K562 (cell line): Measurements from ENCODE around the gene SMARCA4. TPM values are rescaled to one million over a fixed set of nuclear protein-coding genes. Genes with fewer than 3 reads are reported as not detected.

Experiments
- ATAC-seq: fragments of 200-7000 bp; cut with Tn5 transposase; 3 replicates; pipeline ENCODE4 v1.9.1; 2020; ENCODE audit warnings: moderate library complexity
- BruUV-seq: library from RNA; stranded (reverse); fragments of 400-500 nt; replicated peaks from 2 replicates; lab custom pipeline; 2021; lab: Mats Ljungman, UMichigan
- CTCF ChIA-PET: fragments of 300-600 bp; formaldehyde crosslinking; extraction: SDS; loops from one replicate; lab custom pipeline; 2021; ENCODE audit warnings: low intra/inter-chr PET ratio; lab: Yijun Ruan, JAX
- POLR2A ChIA-PET: fragments of 300-600, 350-650 bp; sonication (Branson Sonifier 250); formaldehyde crosslinking; extraction: SDS; loops from one replicate; lab custom pipeline; 2021; ENCODE audit warnings: antibody characterized with exemption, inconsistent platforms; lab: Yijun Ruan, JAX
- DNase-seq, 4 experiments: peaks; one replicate each; pipeline versions ENCODE4 v3.0.0 to v3.0.0-alpha.2; 2011 to 2018; ENCODE audit warnings: low spot score in 3 of 4, mixed read lengths in 3 of 4; ENCODE audit errors: extremely low read depth in 1 of 4
- FAIRE-seq: peaks from 2 replicates; lab custom pipeline; 2011; peaks lifted over from hg19 to GRCh38; lab: Jason Lieb, UNC
- H2AFZ ChIP-seq: 2 replicates; pipeline ENCODE4 v1.6.0; 2011; ENCODE audit warnings: low read depth, low read length, control low read depth, inconsistent platforms
- H3K27ac ChIP-seq: fragments of 200-600 bp; 3 replicates; pipeline ENCODE4 v1.8.0; 2011; ENCODE audit warnings: low read depth, mild to moderate bottlenecking, control low read depth, inconsistent platforms, low read length, moderate library complexity, mixed read lengths; ENCODE audit errors: extremely low read depth
- H3K27me3 ChIP-seq, 2 experiments: fragments of 300-600 bp in 1 of 2; 2 replicates in 1 of 2; 3 replicates in 1 of 2; pipeline versions ENCODE4 v1.6.0 to v1.8.0; 2011; ENCODE audit warnings: inconsistent platforms in 2 of 2, low read length in 2 of 2, mild to moderate bottlenecking in 1 of 2, mixed read lengths in 1 of 2, moderate library complexity in 1 of 2; ENCODE audit not compliant: control insufficient read depth in 2 of 2, insufficient read depth in 2 of 2
- H3K36me3 ChIP-seq: fragments of 300-600 bp; 3 replicates; pipeline ENCODE4 v1.8.0; 2011; ENCODE audit warnings: mild to moderate bottlenecking, low read length, inconsistent platforms; ENCODE audit not compliant: control insufficient read depth, insufficient read depth
- H3K4me1 ChIP-seq, 2 experiments: fragments of 200-600 bp in 1 of 2; replicated peaks in 1 of 2; 2 replicates in 1 of 2; 3 replicates in 1 of 2; pipeline versions ENCODE4 v1.5.1 to v1.8.0; 2011; ENCODE audit warnings: inconsistent platforms in 2 of 2, low read length in 2 of 2, mild to moderate bottlenecking in 1 of 2, mixed read lengths in 1 of 2, moderate library complexity in 1 of 2; ENCODE audit not compliant: control insufficient read depth in 2 of 2, insufficient read depth in 2 of 2
- H3K4me2 ChIP-seq: 2 replicates; pipeline ENCODE4 v1.6.1; 2011; ENCODE audit warnings: low read length, control low read depth, inconsistent platforms, mixed read lengths; ENCODE audit not compliant: insufficient read depth
- H3K4me3 ChIP-seq: fragments of 200-600 bp; sonication (generic), shearing (Covaris generic); 2 replicates; pipeline ENCODE4 v1.5.1; 2016; ENCODE audit warnings: control low read depth, inconsistent platforms
- H3K79me2 ChIP-seq: fragments of 200-600 bp; 3 replicates; pipeline ENCODE4 v1.8.0; 2011; ENCODE audit warnings: low read length, inconsistent platforms; ENCODE audit not compliant: control insufficient read depth, insufficient read depth
- H3K9ac ChIP-seq, 2 experiments: 2 replicates each; pipeline versions ENCODE4 v1.6.0 to v1.6.1; 2011; ENCODE audit warnings: low read depth in 2 of 2, low read length in 2 of 2, control low read depth in 1 of 2, inconsistent platforms in 1 of 2, mild to moderate bottlenecking in 1 of 2, mixed read lengths in 1 of 2; ENCODE audit not compliant: insufficient read depth in 1 of 2
- H3K9me1 ChIP-seq: one replicate; pipeline ENCODE4 v1.6.0; 2011; ENCODE audit warnings: inconsistent platforms, mild to moderate bottlenecking, low read length, moderate library complexity; ENCODE audit not compliant: control insufficient read depth, insufficient read depth
- H3K9me3 ChIP-seq: replicated peaks from 2 replicates; pipeline ENCODE4 v1.5.1; 2011; ENCODE audit warnings: low read depth, low read length, inconsistent platforms; ENCODE audit not compliant: control insufficient read depth, insufficient read depth
- H4K20me1 ChIP-seq: replicated peaks from 2 replicates; pipeline ENCODE4 v1.6.1; 2011; ENCODE audit warnings: low read length, inconsistent platforms, mixed read lengths; ENCODE audit not compliant: control insufficient read depth, insufficient read depth
- CC2D1A ChIP-seq: fragments of 450-650 bp; IDR thresholded peaks from 2 replicates; pipeline ENCODE4 v1.6.1; 2017; ENCODE audit warnings: mild to moderate bottlenecking
- CEBPZ ChIP-seq: fragments of 150-350 bp; IDR thresholded peaks from 2 replicates; pipeline ENCODE4 v1.6.1; 2014; ENCODE audit warnings: low read depth, mild to moderate bottlenecking, low read length, borderline replicate concordance
- CTCF ChIP-seq, 3 experiments: IDR thresholded peaks in 2 of 3; conservative IDR thresholded peaks in 1 of 3; 2 replicates each; pipeline ENCODE4 v1.5.1; 2011 to 2012; ENCODE audit warnings: low read length in 3 of 3, mild to moderate bottlenecking in 3 of 3, control low read depth in 2 of 3, improper control_type of control experiment in 1 of 3, inconsistent platforms in 1 of 3, low read depth in 1 of 3, mixed read lengths in 1 of 3, moderate library complexity in 1 of 3; ENCODE audit not compliant: insufficient read depth in 2 of 3
- HEY1 ChIP-seq: fragments of 250-450 bp; sonication (Bioruptor Pico); IDR thresholded peaks from 2 replicates; pipeline ENCODE4 v1.5.0; 2020; ENCODE audit warnings: mild to moderate bottlenecking, moderate library complexity, borderline replicate concordance
- IRF9 ChIP-seq: fragments of 450-650 bp; IDR thresholded peaks from 2 replicates; pipeline ENCODE4 v1.6.1; 2016; ENCODE audit warnings: missing biosample characterization, missing genetic modification characterization
- MTA1 ChIP-seq: fragments of 450-650 bp; IDR thresholded peaks from 2 replicates; pipeline ENCODE4 v1.6.1; 2017; ENCODE audit warnings: borderline replicate concordance
- SMC3 ChIP-seq: conservative IDR thresholded peaks from 2 replicates; pipeline ENCODE4 v1.6.1; 2011; ENCODE audit warnings: low read depth, low read length, improper control_type of control experiment; ENCODE audit not compliant: insufficient read depth
- TEAD4 ChIP-seq, 2 experiments: sonication (generic) in 1 of 2; formaldehyde crosslinking in 1 of 2; IDR thresholded peaks; 2 replicates each; pipeline versions ENCODE4 v1.6.1 to v1.8.0; 2012 to 2022; ENCODE audit warnings: borderline replicate concordance in 1 of 2, inconsistent platforms in 1 of 2, low read length in 1 of 2, mild to moderate bottlenecking in 1 of 2, missing genetic modification reagents in 1 of 2
- ZNF384 ChIP-seq: IDR thresholded peaks from 2 replicates; pipeline ENCODE4 v1.6.1; 2012; ENCODE audit warnings: low read depth, low read length, improper control_type of control experiment
- WGBS: fragments of 100-300 bp; shearing (Covaris generic); methylation state at CpG from one replicate; pipeline ENCODE4 v1.1.6; 2016; ENCODE audit warnings: low coverage, mixed read lengths; ENCODE audit not compliant: insufficient coverage; ENCODE audit errors: missing lambda C conversion rate; 5-methylcytosine and 5-hydroxymethylcytosine counted together
- in situ Hi-C: fragments of 300-500 bp; cut with MboI; formaldehyde crosslinking; loops from 4 replicates; pipeline ENCODE4 v1.15.0; 2018; ENCODE audit warnings: inconsistent platforms, mixed read lengths
- intact Hi-C: fragments of 100-400 bp; cut with micrococcal nuclease; formaldehyde crosslinking; loops from 2 replicates; pipeline ENCODE4 v1.14.2; 2022
- polyA plus RNA-seq, 8 experiments: library from polyadenylated mRNA; depleted of rRNA in 4 of 8; stranded (reverse) in 5 of 8; unstranded in 3 of 8; fragments of >200 nt; fragmentation: Nextera tagmentation in 2 of 8; fragmentation: Illumina TruSeq in 1 of 8; extraction: Ambion mirVana in 2 of 8; extraction: Trizol in 1 of 8; gene quantifications; 2 replicates each; pipeline versions ENCODE4 v1.2.1 to v1.2.3, GENCODE V29; 2011 to 2014; ENCODE audit warnings: inconsistent platforms in 1 of 8, missing spikeins in 1 of 8
- total RNA-seq, 7 experiments: library from RNA; depleted of rRNA in 6 of 7; stranded (reverse); fragments of >200 nt in 6 of 7; fragmentation: Illumina TruSeq in 2 of 7; extraction: Trizol in 2 of 7; gene quantifications; 2 replicates each; pipeline versions ENCODE4 v1.2.1 to v1.2.3, GENCODE V29; 2011 to 2021; ENCODE audit warnings: low replicate concordance in 1 of 7

SMARCA4 gene
- total and polyA plus RNA-seq, 9 of the 15 experiments (the other 6 are each of a cell fraction or from before 2014, with no cell fraction given), result 19.3 to 207 (median 52.1) TPM

- Histone ChIP-seq H3K4me1 (peaks cover 18 to 20% of the 10 kb centered on the region in 2 experiments), H3K9me3 (no peaks in the 10 kb centered on the region), H3K9ac (peak overlapping the region in 1 of 2 experiments; percentile 12; a peak in 1 of 4 replicates), H4K20me1 (0 out of 2 replicates have a peak, but pooled peaks cover 4% of the 10 kb centered on the region), H3K4me3 (no peak overlapping the region), H3K27me3 (no peaks in the 10 kb centered on the region), H3K27ac (no peak overlapping the region), H2AFZ (peak overlapping the region; percentile 82), H3K4me2 (peak overlapping the region; percentile 36), H3K9me1 (no peaks in the 10 kb centered on the region), H3K79me2 (no peaks in the 10 kb centered on the region), H3K36me3 (peaks cover 12% of the 10 kb centered on the region; the same call in 2 of the 3 replicates)
- peak; percentile 88 for FAIRE-seq
- DNase-seq, result peak; percentile 60 to 83 (median 72)
- in situ Hi-C loops (no loop called here), intact Hi-C loops (loop anchor here (5.0 kb wide), 1 partner anchor 196 kb away; no protein-coding TSS in a partner anchor)
- CTCF ChIA-PET, result interaction anchor here (0.5 to 0.8 kb wide), 2 partner anchors 9 to 99 kb away, joined by 3 read pairs; no protein-coding TSS in a partner anchor
- peak; percentile 83 for ATAC-seq
- POLR2A ChIA-PET, result interaction anchor here (0.5 to 1.4 kb wide), 10 partner anchors 9 to 493 kb away, joined by 3 to 5 read pairs (median 3); no protein-coding TSS in a partner anchor
- WGBS, result 5% methylated on average over 11 of the region's 11 CpGs
- no TSS peak for BruUV-seq
- TF ChIP-seq HEY1 (CRISPR knock-in tag), result no peak
- TF ChIP-seq MTA1, result no peak
- no peak for TF ChIP-seq IRF9 (tag)
- TF ChIP-seq TEAD4 (IDR thresholded peaks at IDR 0.05; ENCODE audit: low read length), result 0 out of 2 replicates have a peak, but pooled peaks have one; percentile 4
- no peak for TF ChIP-seq TEAD4 (CRISPR knock-in tag; IDR thresholded peaks at IDR 0.05; ENCODE audit: borderline replicate concordance)
- peak; percentile 67 to 79 (median 72) for TF ChIP-seq CTCF (IDR thresholded peaks at IDR 0.05 in 2 of 3, conservative IDR thresholded peaks at IDR 0.05 in 1 of 3; ENCODE audit: insufficient read depth in 2 of 3, low read depth in 1 of 3, low read length in 3 of 3)
- TF ChIP-seq CEBPZ, result no peak
- peak; percentile 43; the same call in 1 of the 2 replicates for TF ChIP-seq SMC3
- TF ChIP-seq ZNF384, result peak; percentile 98
- TF ChIP-seq CC2D1A, result peak; percentile 59; the same call in 1 of the 2 replicates
These were observed 24.2 kb upstream of the SMARCA4 start for GRCh38 chr19:10936661-10937084.
